GM19239 (cell line): Measurements from ENCODE around the gene CACNA2D4.
"Not testable (repeated sequence)": the region's sequence is repeated elsewhere in the genome, so short reads cannot be mapped to it uniquely, and the experiment has no call there.

Source experiments
- DNase-seq: peaks from one replicate; pipeline ENCODE4 v3.0.0; 2011; ENCODE audit warnings: low spot score; ENCODE audit not compliant: insufficient read length
- FAIRE-seq: peaks from 2 replicates; lab custom pipeline; 2011; peaks lifted over from hg19 to GRCh38; lab: Jason Lieb, UNC

Gene CACNA2D4

GRCh38 chr12:1918081-1918883, at the start of gene CACNA2D4:
Gene CACNA2D4 (minus strand): TSS chr12:1918652. CDS start chr12:1918473, 179 bp downstream.
- FAIRE-seq (no peak), DNase-seq (no peak)

GRCh38 chr12:1966561-1967226, 48.2 kb upstream of the CACNA2D4 start:
- FAIRE-seq, result no peak

GRCh38 chr12:1965916-1966315, 47.5 kb upstream of the CACNA2D4 start:
- FAIRE-seq (no peak), DNase-seq (no peak)

More at GRCh38 chr12:1966561-1967226, 48.2 kb upstream of the CACNA2D4 start:
- DNase-seq, result no peak

GRCh38 chr12:1962051-1963020, 43.9 kb upstream of the CACNA2D4 start:
- DNase-seq (no peak), FAIRE-seq (no peak)

- DNase-seq (no peak), FAIRE-seq (no peak)
Observed at GRCh38 chr12:1956716-1957115, 38.3 kb upstream of the CACNA2D4 start.

- FAIRE-seq, result no peak
Observed at GRCh38 chr12:1949771-1950470, 31.5 kb upstream of the CACNA2D4 start.

GRCh38 chr12:1948883-1949282, 30.4 kb upstream of the CACNA2D4 start:
- DNase-seq, result no peak
- FAIRE-seq, result no peak

More at GRCh38 chr12:1949771-1950470, 31.5 kb upstream of the CACNA2D4 start:
- no peak for DNase-seq

- no peak for FAIRE-seq
- no peak for DNase-seq
Observed at GRCh38 chr12:1947081-1947480, 28.6 kb upstream of the CACNA2D4 start.

GRCh38 chr12:1946296-1946695, 27.8 kb upstream of the CACNA2D4 start:
- no peak for FAIRE-seq
- DNase-seq, result no peak

GRCh38 chr12:1945502-1945901, 27.1 kb upstream of the CACNA2D4 start:
- not testable (repeated sequence) for FAIRE-seq, DNase-seq

GRCh38 chr12:1939801-1940607, 21.6 kb upstream of the CACNA2D4 start:
- DNase-seq (peak; percentile 74), FAIRE-seq (peak; percentile 99)

- no peak for DNase-seq
- FAIRE-seq, result no peak
Observed at GRCh38 chr12:1939331-1939730, 20.9 kb upstream of the CACNA2D4 start.

- DNase-seq (no peak), FAIRE-seq (no peak)
Observed at GRCh38 chr12:1937481-1938224, 19.2 kb upstream of the CACNA2D4 start.

- DNase-seq, result no peak
Observed at GRCh38 chr12:1936406-1937320, 18.2 kb upstream of the CACNA2D4 start.

GRCh38 chr12:1935700-1936378, 17.4 kb upstream of the CACNA2D4 start:
- DNase-seq (no peak), FAIRE-seq (no peak)

More at GRCh38 chr12:1936406-1937320, 18.2 kb upstream of the CACNA2D4 start:
- FAIRE-seq, result no peak

GRCh38 chr12:1935242-1935641, 16.8 kb upstream of the CACNA2D4 start:
- FAIRE-seq, result no peak
- DNase-seq, result no peak

GRCh38 chr12:1934831-1935230, 16.4 kb upstream of the CACNA2D4 start:
- FAIRE-seq (no peak), DNase-seq (no peak)
